Activated CD8-positive, alpha-beta T cell treated with anti-CD3 and anti-CD28 coated beads for 36 hours (primary cell): ENCODE data around the gene CLIC5. TPM values are rescaled to one million over a fixed set of nuclear protein-coding genes. Genes with fewer than 3 reads are reported as not detected.

ENCODE experiments used
- ATAC-seq: fragments of 200-7000 bp; cut with Tn5 transposase; one replicate; pipeline ENCODE4 v1.10.0; 2021; ENCODE audit warnings: mild to moderate bottlenecking, moderate library complexity
- CTCF ChIA-PET: fragments of 350-600 bp; sonication (Branson Sonifier 250); formaldehyde crosslinking; loops from one replicate; lab custom pipeline; 2021; ENCODE audit warnings: antibody characterized with exemption; lab: Charles Lee
- POLR2A ChIA-PET: fragments of 350-600 bp; sonication (Branson Sonifier 250); formaldehyde crosslinking; loops from one replicate; lab custom pipeline; 2021; ENCODE audit warnings: antibody characterized with exemption; lab: Charles Lee
- DNase-seq: peaks from one replicate; pipeline ENCODE4 v3.0.0-alpha.2; 2020
- H3K27ac Mint-ChIP-seq: one replicate; pipeline ENCODE4 v1.8.0; 2021; ENCODE audit warnings: mild to moderate bottlenecking, mixed read lengths
- H3K27me3 Mint-ChIP-seq: one replicate; pipeline ENCODE4 v1.8.0; 2021; ENCODE audit warnings: mixed read lengths
- H3K36me3 Mint-ChIP-seq: one replicate; pipeline ENCODE4 v1.8.0; 2021; ENCODE audit warnings: low read depth, mixed read lengths
- H3K4me1 Mint-ChIP-seq: one replicate; pipeline ENCODE4 v1.8.0; 2021; ENCODE audit warnings: low read depth, mixed read lengths
- H3K4me3 Mint-ChIP-seq: one replicate; pipeline ENCODE4 v1.8.0; 2021; ENCODE audit warnings: mild to moderate bottlenecking, moderate library complexity, mixed read lengths
- H3K9me3 Mint-ChIP-seq: one replicate; pipeline ENCODE4 v1.8.0; 2021; ENCODE audit warnings: mixed read lengths
- intact Hi-C: fragments of 100-400 bp; cut with micrococcal nuclease; formaldehyde crosslinking; loops from one replicate; pipeline ENCODE4 v1.10.0; 2022
- total RNA-seq, 2 experiments: library from RNA; stranded (reverse); gene quantifications; one replicate each; pipeline ENCODE4 v1.2.3, GENCODE V29; 2021
- TF ChIP-seq, protein P1 (sequence below): fragments of 200-600 bp; IDR thresholded peaks from one replicate; pipeline ENCODE4 v1.8.0; 2022; ENCODE audit warnings: antibody characterized with exemption, mild to moderate bottlenecking

CLIC5 gene
- total RNA-seq, 2 experiments from 2014 or later: 1.1 TPM

DNA sequence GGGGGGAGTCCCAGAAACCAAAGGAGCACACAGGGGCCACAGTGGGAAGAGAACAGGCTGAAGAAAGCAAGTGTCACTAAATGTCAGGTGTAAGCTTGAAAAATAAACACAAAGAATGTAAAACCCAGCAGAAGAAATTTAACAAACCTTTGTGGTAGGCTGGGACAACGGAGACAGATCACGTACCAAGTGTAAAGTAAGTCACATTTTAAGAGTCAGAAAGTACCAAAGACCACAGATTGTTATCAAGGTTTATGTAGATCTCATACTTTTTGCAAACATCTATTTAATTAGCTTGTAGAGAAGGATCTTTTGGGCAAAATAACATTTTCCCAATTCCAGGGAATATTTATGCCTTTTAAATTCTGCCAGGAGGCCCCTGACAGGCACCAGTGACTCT, 1.6 kb downstream of the CLIC5 start:
- POLR2A ChIA-PET: no interaction called here

DNA sequence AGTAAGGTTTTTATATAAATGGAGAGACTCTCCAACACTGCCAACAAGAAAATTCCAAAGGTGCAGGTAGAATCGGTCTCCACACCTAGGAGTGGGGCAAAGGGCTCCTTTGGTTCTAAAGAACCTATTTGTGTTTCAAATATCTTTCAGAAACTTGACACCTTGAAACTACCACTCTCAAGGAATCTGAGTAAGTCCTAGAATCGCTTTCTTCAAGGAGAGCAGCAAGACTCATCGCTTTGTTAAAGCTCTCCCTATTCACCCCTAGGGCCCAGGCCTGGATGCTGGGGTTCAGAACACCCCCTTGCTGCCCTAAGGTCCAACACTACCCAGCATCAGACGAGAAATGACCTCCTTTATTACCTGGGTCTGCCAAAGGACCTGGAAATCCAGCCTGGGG, 2.0 kb downstream of the CLIC5 start:
- H3K4me3 Mint-ChIP-seq: peak overlapping the region; percentile 71
- no peak for ATAC-seq
- H3K27ac Mint-ChIP-seq: no peak overlapping the region
- H3K27me3 Mint-ChIP-seq: peaks cover 14% of the 10 kb centered on the region
- TF ChIP-seq, protein P1, sequence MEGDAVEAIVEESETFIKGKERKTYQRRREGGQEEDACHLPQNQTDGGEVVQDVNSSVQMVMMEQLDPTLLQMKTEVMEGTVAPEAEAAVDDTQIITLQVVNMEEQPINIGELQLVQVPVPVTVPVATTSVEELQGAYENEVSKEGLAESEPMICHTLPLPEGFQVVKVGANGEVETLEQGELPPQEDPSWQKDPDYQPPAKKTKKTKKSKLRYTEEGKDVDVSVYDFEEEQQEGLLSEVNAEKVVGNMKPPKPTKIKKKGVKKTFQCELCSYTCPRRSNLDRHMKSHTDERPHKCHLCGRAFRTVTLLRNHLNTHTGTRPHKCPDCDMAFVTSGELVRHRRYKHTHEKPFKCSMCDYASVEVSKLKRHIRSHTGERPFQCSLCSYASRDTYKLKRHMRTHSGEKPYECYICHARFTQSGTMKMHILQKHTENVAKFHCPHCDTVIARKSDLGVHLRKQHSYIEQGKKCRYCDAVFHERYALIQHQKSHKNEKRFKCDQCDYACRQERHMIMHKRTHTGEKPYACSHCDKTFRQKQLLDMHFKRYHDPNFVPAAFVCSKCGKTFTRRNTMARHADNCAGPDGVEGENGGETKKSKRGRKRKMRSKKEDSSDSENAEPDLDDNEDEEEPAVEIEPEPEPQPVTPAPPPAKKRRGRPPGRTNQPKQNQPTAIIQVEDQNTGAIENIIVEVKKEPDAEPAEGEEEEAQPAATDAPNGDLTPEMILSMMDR: no peak
- intact Hi-C loops: no loop called here
- ChIA-PET POLR2A (interaction anchor here (0.7 kb wide), 1 partner anchor 594 kb away, joined by 4 read pairs; no protein-coding TSS in a partner anchor), CTCF (interaction anchor here (0.6 to 1.3 kb wide), 3 partner anchors 84 to 636 kb away, joined by 3 to 4 read pairs (median 3); partner anchors contain the start of gene SUPT3H)
- H3K9me3 Mint-ChIP-seq: no peaks in the 10 kb centered on the region
- H3K4me1 Mint-ChIP-seq: peaks cover 57% of the 10 kb centered on the region
- H3K36me3 Mint-ChIP-seq: no peaks in the 10 kb centered on the region
- no peak for DNase-seq

More for the DNA sequence above, 1.6 kb downstream of the CLIC5 start:
- H3K9me3 Mint-ChIP-seq: no peaks in the 10 kb centered on the region
- CTCF ChIA-PET: interaction anchor here (1.1 kb wide), 1 partner anchor 636 kb away, joined by 3 read pairs; the partner anchor contains the start of gene SUPT3H
- intact Hi-C loops: no loop called here
- peak overlapping the region; percentile 71 for H3K4me3 Mint-ChIP-seq
- H3K4me1 Mint-ChIP-seq: peaks cover 57% of the 10 kb centered on the region
- H3K36me3 Mint-ChIP-seq: no peaks in the 10 kb centered on the region
- H3K27ac Mint-ChIP-seq: no peak overlapping the region
- no peak for ATAC-seq
- TF ChIP-seq, protein P1: no peak
- DNase-seq: no peak
- H3K27me3 Mint-ChIP-seq: peaks cover 14% of the 10 kb centered on the region

DNA sequence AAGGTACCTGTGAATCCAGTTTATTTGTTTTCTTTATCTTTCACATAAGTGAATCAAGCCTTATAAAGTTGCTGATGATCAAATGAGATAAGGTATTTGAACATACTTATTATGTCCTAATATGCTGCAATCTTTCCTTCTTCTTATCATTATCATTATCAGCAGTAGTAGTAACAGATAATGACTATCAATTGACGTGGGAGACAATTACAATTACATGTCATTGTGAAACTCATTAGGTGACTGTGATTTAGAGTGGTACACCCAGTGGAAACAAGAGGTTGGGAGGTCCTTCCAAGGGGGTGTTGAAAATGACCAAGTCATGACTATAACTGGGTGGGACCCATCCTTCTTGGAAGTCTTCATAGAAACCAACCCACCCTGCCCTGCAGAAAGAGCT, 2.8 kb downstream of the CLIC5 start:
- H3K27me3 Mint-ChIP-seq: peaks cover 10% of the 10 kb centered on the region
- TF ChIP-seq, protein P1: no peak
- peak overlapping the region; percentile 10 for H3K27ac Mint-ChIP-seq
- CTCF ChIA-PET: interaction anchor here (1.3 kb wide), 1 partner anchor 83 kb away, joined by 4 read pairs; no protein-coding TSS in a partner anchor
- no peaks in the 10 kb centered on the region for H3K9me3 Mint-ChIP-seq
- DNase-seq (peak; percentile 13), ATAC-seq (no peak)
- POLR2A ChIA-PET: interaction anchor here (0.7 kb wide), 1 partner anchor 593 kb away, joined by 4 read pairs; no protein-coding TSS in a partner anchor
- intact Hi-C loops: no loop called here
- no peak overlapping the region for H3K4me3 Mint-ChIP-seq
- peaks cover 54% of the 10 kb centered on the region for H3K4me1 Mint-ChIP-seq
- no peaks in the 10 kb centered on the region for H3K36me3 Mint-ChIP-seq

DNA sequence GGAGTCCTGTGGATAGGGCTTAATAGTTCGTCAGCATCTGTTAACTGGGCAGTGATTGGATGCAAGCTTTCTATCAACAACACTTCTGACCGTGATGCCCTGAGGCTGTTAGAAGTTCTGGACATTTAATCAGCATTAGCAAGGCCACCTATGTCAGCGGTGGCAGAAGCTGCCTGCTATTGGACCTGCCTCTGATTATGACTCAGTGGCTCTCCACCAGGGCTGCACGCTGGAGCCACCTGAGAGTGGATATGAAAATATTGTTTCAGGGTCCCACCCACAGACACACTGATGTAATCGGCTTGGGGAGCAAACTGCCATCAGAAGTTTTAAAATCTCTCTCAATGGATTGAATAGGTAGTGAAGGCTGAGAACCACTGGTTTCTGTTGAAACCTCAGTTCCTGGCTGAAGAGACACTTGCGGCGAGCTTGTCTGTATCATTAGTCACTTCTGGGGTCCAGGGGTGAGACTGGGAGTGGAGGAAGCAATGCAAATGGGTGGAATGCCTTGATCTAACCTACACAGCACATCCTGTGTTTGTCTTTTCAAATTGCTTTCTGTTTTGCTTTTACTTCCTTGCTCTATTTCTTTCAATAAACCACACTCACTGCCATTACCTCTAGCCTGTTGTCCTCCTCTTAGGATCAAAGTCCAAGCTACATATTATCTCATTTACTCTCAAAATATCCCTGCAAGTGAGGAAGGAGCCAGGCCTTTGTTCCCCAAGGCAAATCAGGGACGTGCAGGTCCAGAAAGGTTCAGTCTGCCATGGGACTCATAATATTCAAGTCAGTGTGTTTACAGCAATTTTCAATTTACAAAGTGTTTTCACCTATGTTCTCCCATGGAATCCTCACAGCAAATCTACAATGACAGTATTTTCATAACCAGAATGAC, 4.2 kb downstream of the CLIC5 start:
- ChIA-PET POLR2A (interaction anchor here (0.6 kb wide), 1 partner anchor 10 kb away, joined by 3 read pairs; no protein-coding TSS in a partner anchor), CTCF (interaction anchor here (1.5 to 2.9 kb wide), 3 partner anchors 18 to 81 kb away, joined by 3 to 11 read pairs (median 7); no protein-coding TSS in a partner anchor)
- TF ChIP-seq, protein P1: no peak
- peak overlapping the region; percentile 53 for H3K4me3 Mint-ChIP-seq
- H3K4me1 Mint-ChIP-seq: peaks cover 54% of the 10 kb centered on the region
- intact Hi-C loops: no loop called here
- H3K27ac Mint-ChIP-seq: peak overlapping the region; percentile 91
- DNase-seq: peak; percentile 86
- no peaks in the 10 kb centered on the region for H3K9me3 Mint-ChIP-seq
- H3K27me3 Mint-ChIP-seq: peaks cover 1% of the 10 kb centered on the region
- H3K36me3 Mint-ChIP-seq: no peaks in the 10 kb centered on the region
- ATAC-seq: peak; percentile 91
